Right lobe of liver (tissue), 4 donors: ENCODE results near the gene SPECC1L.

ENCODE experiments used
- POLR2A ChIP-seq: fragments of 450-650 bp; IDR thresholded peaks from one replicate; pipeline ENCODE4 v1.6.1; 2017; ENCODE audit warnings: antibody characterized with exemption, mild to moderate bottlenecking
- TF ChIP-seq, protein P1 (sequence below), 4 donors: fragments of 200-600 bp in 3 of 4; fragments of 450-650 bp in 1 of 4; IDR thresholded peaks; one replicate each; pipeline versions ENCODE4 v1.5.1 to v1.8.0; 2016 to 2022; ENCODE audit warnings: antibody characterized with exemption in 4 of 4, mild to moderate bottlenecking in 2 of 4
- donor health status: DM: no; HTN: no; CAD: no.
- donor health status: DM: no; HTN: no; CAD: no.
- donor health status: DM: no; HTN: yes; CAD: no.

DNA sequence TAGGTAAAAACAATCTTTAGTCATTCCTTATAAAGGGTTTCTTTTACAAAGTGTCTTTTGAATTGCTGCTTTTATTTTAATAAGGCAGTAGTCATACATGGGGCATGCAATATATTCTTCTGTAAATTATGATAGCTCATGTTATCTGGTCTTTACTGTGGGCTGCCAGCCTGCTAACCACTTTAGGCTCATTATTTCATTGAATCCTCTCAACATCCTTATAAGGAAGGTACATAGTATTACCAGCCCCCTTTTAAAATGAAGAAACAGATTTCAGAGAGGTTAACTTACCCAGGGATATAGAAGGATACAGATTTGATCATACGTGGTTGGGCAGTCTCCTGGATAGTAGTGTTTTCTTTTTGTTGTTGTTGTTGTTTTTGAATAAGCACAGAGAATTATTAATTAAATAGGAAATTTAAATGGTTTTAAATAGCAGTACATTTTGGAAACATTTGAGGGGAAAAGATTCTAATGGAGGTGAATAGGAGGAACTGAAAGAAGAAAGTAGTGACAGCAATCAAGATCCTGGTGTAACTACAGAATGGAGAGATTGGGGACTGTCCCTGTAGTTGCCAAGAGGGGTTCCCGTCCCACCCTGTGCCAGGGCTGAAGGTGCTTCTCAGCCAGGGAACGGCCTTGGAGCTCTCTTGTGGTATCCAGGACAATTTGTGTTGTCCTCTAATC is 21.0 kb downstream of the SPECC1L start:
- TF ChIP-seq, protein P1, sequence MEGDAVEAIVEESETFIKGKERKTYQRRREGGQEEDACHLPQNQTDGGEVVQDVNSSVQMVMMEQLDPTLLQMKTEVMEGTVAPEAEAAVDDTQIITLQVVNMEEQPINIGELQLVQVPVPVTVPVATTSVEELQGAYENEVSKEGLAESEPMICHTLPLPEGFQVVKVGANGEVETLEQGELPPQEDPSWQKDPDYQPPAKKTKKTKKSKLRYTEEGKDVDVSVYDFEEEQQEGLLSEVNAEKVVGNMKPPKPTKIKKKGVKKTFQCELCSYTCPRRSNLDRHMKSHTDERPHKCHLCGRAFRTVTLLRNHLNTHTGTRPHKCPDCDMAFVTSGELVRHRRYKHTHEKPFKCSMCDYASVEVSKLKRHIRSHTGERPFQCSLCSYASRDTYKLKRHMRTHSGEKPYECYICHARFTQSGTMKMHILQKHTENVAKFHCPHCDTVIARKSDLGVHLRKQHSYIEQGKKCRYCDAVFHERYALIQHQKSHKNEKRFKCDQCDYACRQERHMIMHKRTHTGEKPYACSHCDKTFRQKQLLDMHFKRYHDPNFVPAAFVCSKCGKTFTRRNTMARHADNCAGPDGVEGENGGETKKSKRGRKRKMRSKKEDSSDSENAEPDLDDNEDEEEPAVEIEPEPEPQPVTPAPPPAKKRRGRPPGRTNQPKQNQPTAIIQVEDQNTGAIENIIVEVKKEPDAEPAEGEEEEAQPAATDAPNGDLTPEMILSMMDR (IDR thresholded peaks at IDR 0.05), result no peak
- TF ChIP-seq POLR2A, result no peak
